MM.1S (cell line): ENCODE measurements around the gene PNPLA5.

ENCODE experiments used
- CTCF ChIP-seq: fragments of 300-600 bp; sonication (generic); IDR thresholded peaks from 2 replicates; pipeline ENCODE4 v1.5.1; 2016; ENCODE audit warnings: antibody characterized with exemption, low read length, mixed read lengths
- EZH2 ChIP-seq: fragments of 300-600 bp; sonication (generic); optimal IDR thresholded peaks from 2 replicates; pipeline ENCODE3; 2017; ENCODE audit warnings: low read depth, mild to moderate bottlenecking, antibody characterized with exemption, low read length, mixed read lengths

GRCh38 chr22:43893266-43893665 is 1.5 kb upstream of the PNPLA5 start:
- TF ChIP-seq CTCF (no peak), EZH2 (no peak)
